Erythroblast (primary cell): ENCODE data around the gene PPIG.

Source experiments
- GATA1 ChIP-seq: IDR thresholded peaks from 2 replicates; pipeline ENCODE4 v1.6.1; 2011; ENCODE audit warnings: low read depth, mild to moderate bottlenecking, control low read depth, low read length, moderate library complexity
- POLR2A ChIP-seq: IDR thresholded peaks from 2 replicates; pipeline ENCODE4 v1.6.1; 2011; ENCODE audit warnings: mild to moderate bottlenecking, low read length

GRCh38 chr2:169658877-169659276 is 74.7 kb downstream of the PPIG start:
- TF ChIP-seq POLR2A (no peak), GATA1 (no peak)
